GM12872 (cell line): ENCODE results near the gene PNPLA6.

Source experiments
- CTCF ChIP-seq: IDR thresholded peaks from 3 replicates; pipeline ENCODE4 v1.5.1; 2011; ENCODE audit warnings: low read depth, mild to moderate bottlenecking, low read length, moderate library complexity; ENCODE audit not compliant: insufficient read depth

PNPLA6 gene

GRCh38 chr19:7554990-7555864 lies 19.7 kb downstream of the PNPLA6 start:
- TF ChIP-seq CTCF: no peak

GRCh38 chr19:7556696-7557315 lies 21.3 kb downstream of the PNPLA6 start:
- no peak for TF ChIP-seq CTCF

- no peak for TF ChIP-seq CTCF
Measured at GRCh38 chr19:7558667-7559066, 23.1 kb downstream of the PNPLA6 start.

DNA sequence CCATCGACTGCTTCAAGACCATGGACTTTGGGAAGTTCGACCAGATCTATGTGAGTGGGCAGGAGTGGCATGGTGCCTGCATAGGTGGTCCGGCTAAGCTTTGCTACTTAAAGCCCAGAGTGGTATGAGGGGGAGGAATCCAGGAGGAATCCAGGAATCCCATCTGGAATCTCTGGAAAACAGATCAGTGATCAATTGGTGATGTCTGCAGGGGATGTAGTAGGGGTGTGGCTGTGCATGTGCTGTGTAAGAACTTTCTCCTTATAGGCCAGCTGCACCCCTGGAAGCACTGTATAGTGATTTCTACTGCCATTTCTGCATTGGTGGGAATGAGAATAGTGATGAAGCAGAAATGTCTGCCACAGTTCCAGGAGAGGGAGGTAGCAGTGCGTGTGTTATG lies 23.6 kb downstream of the PNPLA6 start:
- no peak for TF ChIP-seq CTCF

GRCh38 chr19:7560255-7560654 lies 24.7 kb downstream of the PNPLA6 start:
- no peak for TF ChIP-seq CTCF

DNA sequence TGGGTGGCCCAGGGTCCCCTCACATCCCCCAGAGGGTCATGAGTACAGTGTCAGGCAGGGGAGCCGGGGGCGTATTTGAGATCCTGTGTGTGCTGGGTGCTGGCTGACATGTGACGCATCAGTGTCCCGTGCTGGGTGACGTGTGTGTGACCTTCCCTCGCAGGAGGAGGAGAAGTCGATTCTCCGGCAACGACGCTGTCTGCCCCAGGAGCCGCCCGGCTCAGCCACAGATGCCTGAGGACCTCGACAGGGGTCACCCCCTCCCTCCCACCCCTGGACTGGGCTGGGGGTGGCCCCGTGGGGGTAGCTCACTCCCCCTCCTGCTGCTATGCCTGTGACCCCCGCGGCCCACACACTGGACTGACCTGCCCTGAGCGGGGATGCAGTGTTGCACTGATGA lies 25.8 kb downstream of the PNPLA6 start:
- TF ChIP-seq CTCF: no peak

- no peak for TF ChIP-seq CTCF
Measured at GRCh38 chr19:7562646-7563393, 27.3 kb downstream of the PNPLA6 start.
